B cell (primary cell): ENCODE results near the gene MET. TPM values are rescaled to one million over a fixed set of nuclear protein-coding genes. Genes with fewer than 3 reads are reported as not detected.

ENCODE experiments used
- ATAC-seq: fragments of 200-7000 bp; cut with Tn5 transposase; one replicate; pipeline ENCODE4 v1.10.0; 2021; ENCODE audit warnings: low read depth, mild to moderate bottlenecking, moderate number of reproducible peaks, moderate library complexity
- CTCF ChIA-PET: fragments of 350-600 bp; sonication (Branson Sonifier 250); formaldehyde crosslinking; loops from one replicate; lab custom pipeline; 2021; ENCODE audit warnings: antibody characterized with exemption, inconsistent platforms; lab: Charles Lee
- POLR2A ChIA-PET: fragments of 350-600 bp; sonication (Branson Sonifier 250); formaldehyde crosslinking; loops from one replicate; lab custom pipeline; 2021; ENCODE audit warnings: antibody characterized with exemption; lab: Charles Lee
- DNase-seq: peaks from one replicate; pipeline ENCODE4 v3.0.0; 2013
- H2AFZ ChIP-seq: 2 replicates; pipeline ENCODE4 v1.6.1; 2012; ENCODE audit warnings: mild to moderate bottlenecking, low read depth, low read length; ENCODE audit not compliant: insufficient read depth, poor library complexity, severe bottlenecking
- H3K27ac ChIP-seq, 2 donors: 1 replicate in 1 of 2; 2 replicates in 1 of 2; pipeline ENCODE4 v1.5.1; 2012 to 2013; ENCODE audit warnings: low read length in 2 of 2, mild to moderate bottlenecking in 2 of 2, moderate library complexity in 1 of 2
- H3K27me3 ChIP-seq, 4 experiments: fragments of 200-600 bp in 1 of 4; sonication (generic) in 1 of 4; replicated peaks in 1 of 4; 1 replicate in 2 of 4; 2 replicates in 2 of 4; pipeline versions ENCODE4 v1.6.1 to v1.7.0; 2013 to 2016; ENCODE audit warnings: low read length in 3 of 4, mild to moderate bottlenecking in 2 of 4, mixed read lengths in 1 of 4, moderate library complexity in 1 of 4; ENCODE audit not compliant: insufficient read depth in 4 of 4, control insufficient read depth in 3 of 4; ENCODE audit errors: control extremely low read depth in 1 of 4
- H3K36me3 ChIP-seq, 2 experiments: replicated peaks in 1 of 2; 1 replicate in 1 of 2; 2 replicates in 1 of 2; pipeline versions ENCODE4 v1.6.1 to v1.7.1; 2013; ENCODE audit warnings: low read length in 1 of 2; ENCODE audit not compliant: insufficient read depth in 2 of 2, control insufficient read depth in 1 of 2; ENCODE audit errors: control extremely low read depth in 1 of 2, extremely low read depth in 1 of 2
- H3K4me1 ChIP-seq, 2 donors: fragments of 200-600 bp in 1 of 2; sonication (generic) in 1 of 2; 1 replicate in 1 of 2; 2 replicates in 1 of 2; pipeline versions ENCODE4 v1.5.1 to v1.6.1; 2013 to 2017; ENCODE audit warnings: low read length in 2 of 2; ENCODE audit not compliant: control insufficient read depth in 2 of 2, insufficient read depth in 2 of 2
- H3K4me2 ChIP-seq: replicated peaks from 2 replicates; pipeline ENCODE3; 2012; ENCODE audit warnings: mild to moderate bottlenecking, low read depth, low read length; ENCODE audit not compliant: poor library complexity, severe bottlenecking
- H3K4me3 ChIP-seq, 5 experiments: fragments of 200-600 bp in 1 of 5; sonication (generic) in 1 of 5; 1 replicate in 3 of 5; 2 replicates in 2 of 5; pipeline versions ENCODE4 v1.5.1 to v1.7.0; 2011 to 2016; ENCODE audit warnings: low read length in 4 of 5, mild to moderate bottlenecking in 4 of 5, low read depth in 2 of 5, control low read depth in 1 of 5, moderate library complexity in 1 of 5; ENCODE audit not compliant: insufficient read depth in 1 of 5; ENCODE audit errors: control extremely low read depth in 1 of 5, extremely low read depth in 1 of 5
- H3K79me2 ChIP-seq: fragments of 200-600 bp; sonication (generic); one replicate; pipeline ENCODE4 v1.6.0; 2016; ENCODE audit warnings: low read length; ENCODE audit not compliant: control insufficient read depth, insufficient read depth
- H3K9ac ChIP-seq: fragments of 200-600 bp; sonication (generic); 2 replicates; pipeline ENCODE4 v1.6.1; 2017; ENCODE audit warnings: mild to moderate bottlenecking, low read length, moderate library complexity
- H3K9me3 ChIP-seq, 3 donors: one replicate each; pipeline versions ENCODE4 v1.6.1 to v1.7.1; 2013; ENCODE audit warnings: low read length in 2 of 3; ENCODE audit not compliant: control insufficient read depth in 2 of 3, insufficient read depth in 1 of 3; ENCODE audit errors: control extremely low read depth in 1 of 3
- H4K20me1 ChIP-seq: 2 replicates; pipeline ENCODE4 v1.6.0; 2012; ENCODE audit warnings: mild to moderate bottlenecking, low read length; ENCODE audit not compliant: insufficient read depth, control insufficient read depth, poor library complexity, severe bottlenecking
- H3K27ac Mint-ChIP-seq: one replicate; pipeline ENCODE4 v1.8.0; 2021; ENCODE audit warnings: mixed read lengths
- H3K27me3 Mint-ChIP-seq: one replicate; pipeline ENCODE4 v1.8.0; 2021; ENCODE audit warnings: mixed read lengths
- H3K4me1 Mint-ChIP-seq: one replicate; pipeline ENCODE4 v1.8.0; 2021; ENCODE audit warnings: mixed read lengths
- H3K4me3 Mint-ChIP-seq: one replicate; pipeline ENCODE4 v1.8.0; 2021; ENCODE audit warnings: mixed read lengths
- H3K9me3 Mint-ChIP-seq: one replicate; pipeline ENCODE4 v1.8.0; 2022; ENCODE audit warnings: mixed read lengths; ENCODE audit not compliant: insufficient read depth
- CTCF ChIP-seq: fragments of 200-600 bp; IDR thresholded peaks from one replicate; pipeline ENCODE4 v1.8.0; 2022; ENCODE audit warnings: antibody characterized with exemption, mild to moderate bottlenecking
- EZH2 ChIP-seq: IDR thresholded peaks from 2 replicates; pipeline ENCODE4 v1.6.1; 2012; ENCODE audit warnings: borderline replicate concordance, low read depth, mild to moderate bottlenecking, moderate library complexity, low read length; ENCODE audit not compliant: insufficient read depth, poor library complexity, severe bottlenecking
- WGBS: methylation state at CpG from one replicate; pipeline ENCODE4 v1.1.5; 2013; ENCODE audit warnings: missing lambda C conversion rate; ENCODE audit not compliant: insufficient coverage; 5-methylcytosine and 5-hydroxymethylcytosine counted together
- intact Hi-C: fragments of 100-400 bp; cut with micrococcal nuclease; formaldehyde crosslinking; loops from one replicate; pipeline ENCODE4 v1.10.0; 2022
- polyA plus RNA-seq: library from polyadenylated mRNA; depleted of rRNA; stranded (reverse); fragments of >200 nt; gene quantifications from 2 replicates; pipeline ENCODE4 v1.2.3, GENCODE V29; 2012
- total RNA-seq, 2 donors: library from RNA; stranded (reverse); fragments of 120-200 nt in 1 of 2; gene quantifications; 1 replicate in 1 of 2; 2 replicates in 1 of 2; pipeline versions ENCODE4 v1.2.3 to v1.2.4, GENCODE V29; 2013 to 2022

Gene MET
- total and polyA plus RNA-seq, 2 donors (not counting 1 experiment from before 2014, with no cell fraction given): 0.03 to 0.59 TPM

- 86% methylated on average over 3 of the region's 4 CpGs for WGBS
- H3K4me3 Mint-ChIP-seq: no peak overlapping the region
- no peak for ATAC-seq
- Histone ChIP-seq H3K4me3 (no peak overlapping the region), H3K27ac (no peak overlapping the region), H3K4me1 (no peaks in the 10 kb centered on the region), H3K27me3 (peaks cover 0 to 16% (median 7%) of the 10 kb centered on the region in 4 experiments), H3K36me3 (no peaks in the 10 kb centered on the region), H3K79me2 (no peaks in the 10 kb centered on the region), H4K20me1 (no peaks in the 10 kb centered on the region), H3K4me2 (no peak overlapping the region), H3K9ac (no peak overlapping the region), H2AFZ (no peak overlapping the region), H3K9me3 (no peaks in the 10 kb centered on the region)
- H3K9me3 Mint-ChIP-seq: no peaks in the 10 kb centered on the region
- intact Hi-C loops: no loop called here
- TF ChIP-seq CTCF (no peak), EZH2 (no peak)
- no peak for DNase-seq
- no peak overlapping the region for H3K27ac Mint-ChIP-seq
- POLR2A ChIA-PET: no interaction called here
- H3K27me3 Mint-ChIP-seq: peaks cover 31% of the 10 kb centered on the region
- CTCF ChIA-PET: no interaction called here
- H3K4me1 Mint-ChIP-seq: no peaks in the 10 kb centered on the region
These were observed 41.5 kb downstream of the MET start for GRCh38 chr7:116713500-116713899.

GRCh38 chr7:116713918-116714317, 41.9 kb downstream of the MET start:
- Histone ChIP-seq H2AFZ (no peak overlapping the region), H3K27me3 (peaks cover 0 to 16% (median 7%) of the 10 kb centered on the region in 4 experiments), H3K36me3 (no peaks in the 10 kb centered on the region), H3K9me3 (no peaks in the 10 kb centered on the region), H3K4me3 (no peak overlapping the region), H3K9ac (no peak overlapping the region), H3K27ac (no peak overlapping the region), H4K20me1 (no peaks in the 10 kb centered on the region), H3K4me2 (no peak overlapping the region), H3K79me2 (no peaks in the 10 kb centered on the region), H3K4me1 (no peaks in the 10 kb centered on the region)
- intact Hi-C loops: no loop called here
- Mint-ChIP-seq H3K27ac (no peak overlapping the region), H3K27me3 (peaks cover 31% of the 10 kb centered on the region), H3K4me1 (no peaks in the 10 kb centered on the region), H3K9me3 (no peaks in the 10 kb centered on the region), H3K4me3 (no peak overlapping the region)
- ChIA-PET POLR2A (no interaction called here), CTCF (no interaction called here)
- DNase-seq: no peak
- no peak for TF ChIP-seq EZH2
- no peak for TF ChIP-seq CTCF
- ATAC-seq: no peak
